ENCODE data around the gene INPP5A.
A peak's percentile ranks its signal among the peaks of the same experiment; 100 is the strongest.
"Not testable (repeated sequence)": the region's sequence is repeated elsewhere in the genome, so short reads cannot be mapped to it uniquely, and the experiment has no call there.

The INPP5A gene

DNA sequence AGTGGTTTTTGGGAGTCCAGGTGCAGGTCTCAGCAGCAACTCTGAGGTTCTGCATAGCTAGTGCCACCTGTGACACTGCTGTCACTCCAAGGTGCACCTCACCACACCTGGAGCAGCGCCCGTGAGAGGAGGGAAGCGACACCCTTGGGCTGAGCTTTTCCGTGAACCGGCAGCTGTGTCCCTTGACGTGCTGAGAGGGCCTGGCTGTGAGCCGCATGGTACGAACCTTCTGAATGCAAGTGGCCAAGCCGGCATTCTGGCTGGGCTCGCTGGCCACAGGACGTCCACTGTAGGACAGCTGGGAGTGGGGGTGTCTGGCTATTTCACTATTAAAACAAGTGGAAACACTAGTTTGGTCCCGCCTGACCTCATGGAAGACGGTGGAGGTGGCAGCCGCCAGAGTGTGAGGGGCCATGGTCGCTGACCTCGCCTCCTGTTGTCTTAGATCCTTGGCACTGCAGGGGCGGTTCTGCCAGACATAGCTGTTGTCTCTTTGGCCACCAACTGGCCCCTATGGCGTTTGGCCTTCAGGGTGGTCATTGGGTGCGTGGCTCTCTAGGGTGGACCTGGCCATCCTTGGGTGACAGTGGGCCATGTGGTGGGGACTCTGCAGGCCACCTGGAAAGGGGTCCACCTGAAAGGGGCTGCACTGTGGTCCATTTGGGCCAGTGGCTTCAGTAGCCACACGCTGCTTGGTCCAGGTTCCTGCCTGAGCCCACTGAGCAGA is 12.9 kb downstream of the INPP5A start:
- DNase-seq: peak; percentile 20

DNA sequence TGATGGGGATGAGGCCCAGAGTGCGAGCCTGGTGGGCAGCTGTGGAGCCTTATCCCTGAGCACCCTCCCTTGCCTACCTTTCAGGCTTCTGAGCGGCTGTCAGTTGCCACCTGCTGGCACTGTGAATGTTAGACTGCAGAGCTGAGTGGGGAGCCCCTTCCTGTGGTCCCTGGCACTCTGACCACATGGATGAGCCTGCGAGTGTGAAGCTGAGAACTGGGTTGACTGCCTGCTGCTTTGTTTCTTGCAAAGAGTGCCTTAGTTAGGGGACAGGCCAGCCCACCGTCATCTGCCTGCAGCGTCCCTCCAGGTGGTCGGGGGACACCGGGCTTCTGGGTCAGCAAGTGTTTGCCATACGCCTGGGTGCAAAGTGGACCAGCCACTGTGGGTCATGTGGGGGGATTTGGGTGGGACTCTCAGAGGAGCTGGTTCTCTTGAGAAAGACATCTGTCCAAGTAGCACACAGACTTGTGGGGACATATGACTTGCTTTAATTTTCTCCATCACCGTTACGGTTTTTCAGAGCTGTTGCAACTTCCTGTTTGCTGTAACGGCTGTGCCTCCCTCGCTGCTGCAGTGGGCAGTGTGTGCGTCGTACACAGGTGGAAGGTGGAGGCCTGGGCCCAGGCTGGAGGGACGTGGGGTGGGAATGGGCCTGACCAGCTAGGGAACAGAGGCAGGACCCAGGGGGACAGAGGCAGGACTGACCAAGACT is 13.7 kb downstream of the INPP5A start:
- no peak for DNase-seq

DNA sequence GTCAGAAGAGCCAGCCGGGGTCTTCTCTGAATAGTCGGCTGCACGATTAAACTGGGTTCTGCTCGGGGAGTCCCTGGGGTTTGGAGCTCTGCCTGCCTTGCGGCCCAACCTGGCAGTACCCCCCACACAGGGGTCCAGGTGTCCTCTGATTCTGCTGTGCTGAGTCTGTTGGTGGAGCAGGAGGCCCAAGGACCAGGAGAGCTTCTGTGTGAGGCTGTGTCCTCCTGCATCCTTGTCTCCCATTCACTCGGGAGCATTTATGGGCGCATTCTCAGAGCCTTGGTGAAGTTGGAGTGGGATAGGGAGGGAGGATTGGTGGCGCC is 14.2 kb downstream of the INPP5A start:
- DNase-seq: no peak

DNA sequence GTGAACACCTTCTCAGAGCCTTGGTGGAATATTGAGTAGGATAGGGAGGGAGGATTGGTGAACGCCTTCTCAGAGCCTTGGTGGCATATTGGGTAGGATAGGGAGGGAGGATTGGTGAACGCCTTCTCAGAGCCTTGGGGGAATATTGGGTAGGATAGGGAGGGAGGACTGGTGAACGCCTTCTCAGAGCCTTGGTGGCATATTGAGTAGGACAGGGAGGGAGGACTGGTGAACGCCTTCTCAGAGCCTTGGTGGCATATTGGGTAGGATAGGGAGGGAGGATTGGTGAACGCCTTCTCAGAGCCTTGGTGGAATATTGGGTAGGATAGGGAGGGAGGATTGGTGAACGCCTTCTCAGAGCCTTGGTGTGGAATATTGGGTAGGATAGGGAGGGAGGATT is 15.0 kb downstream of the INPP5A start:
- not testable (repeated sequence) for DNase-seq

DNA sequence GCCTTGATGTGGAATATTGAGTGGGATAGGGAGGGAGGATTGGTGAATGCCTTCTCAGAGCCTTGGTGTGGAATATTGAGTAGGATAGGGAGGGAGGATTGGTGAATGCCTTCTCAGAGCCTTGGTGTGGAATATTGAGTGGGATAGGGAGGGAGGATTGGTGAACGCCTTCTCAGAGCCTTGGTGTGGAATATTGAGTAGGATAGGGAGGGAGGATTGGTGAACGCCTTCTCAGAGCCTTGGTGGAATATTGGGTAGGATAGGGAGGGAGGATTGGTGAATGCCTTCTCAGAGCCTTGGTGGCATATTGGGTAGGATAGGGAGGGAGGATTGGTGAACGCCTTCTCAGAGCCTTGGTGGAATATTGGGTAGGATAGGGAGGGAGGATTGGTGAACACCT is 16.0 kb downstream of the INPP5A start:
- not testable (repeated sequence) for DNase-seq

DNA sequence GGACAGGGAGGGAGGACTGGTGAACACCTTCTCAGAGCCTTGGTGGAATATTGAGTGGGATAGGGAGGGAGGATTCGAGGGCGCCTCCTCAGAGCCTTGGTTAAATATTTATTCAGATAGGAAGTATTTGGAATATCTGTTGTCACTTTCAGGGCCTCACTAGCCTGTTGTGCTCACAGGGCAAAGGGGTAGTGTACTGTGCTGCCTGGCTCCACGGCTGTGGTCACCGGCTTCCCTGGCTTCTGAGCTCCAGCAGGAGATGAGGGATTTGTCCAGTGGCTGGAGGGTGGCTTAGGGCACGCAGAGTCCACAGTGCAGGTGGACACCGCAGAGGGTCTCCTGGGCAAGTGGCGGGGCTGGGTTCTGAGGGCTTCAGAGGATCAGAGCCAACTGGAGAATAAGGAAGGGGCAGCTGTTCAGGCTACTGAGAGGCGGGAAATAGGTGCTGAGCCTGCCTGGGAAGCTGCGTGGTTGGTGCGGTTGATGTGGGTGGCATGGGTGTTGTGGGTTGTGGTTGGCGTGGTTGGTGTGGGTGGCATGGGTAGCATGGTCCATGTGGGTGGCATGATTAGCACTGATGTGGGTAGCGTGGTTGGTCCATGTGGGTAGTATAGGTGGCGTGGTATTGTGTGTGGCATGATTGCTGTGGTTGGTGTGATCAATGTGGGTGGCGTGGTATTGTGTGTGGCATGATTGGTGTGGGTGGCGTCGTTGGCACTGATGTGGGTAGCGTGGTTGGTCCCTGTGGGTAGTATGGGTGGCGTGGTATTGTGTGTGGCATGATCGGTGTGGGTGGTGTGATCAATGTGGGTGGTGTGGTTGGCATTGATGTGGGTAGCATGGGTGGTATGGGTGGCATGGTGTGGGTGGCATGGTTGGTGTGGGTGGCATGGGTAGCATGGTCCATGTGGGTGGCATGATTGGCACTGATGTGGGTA is 16.7 kb downstream of the INPP5A start:
- DNase-seq: no peak

DNA sequence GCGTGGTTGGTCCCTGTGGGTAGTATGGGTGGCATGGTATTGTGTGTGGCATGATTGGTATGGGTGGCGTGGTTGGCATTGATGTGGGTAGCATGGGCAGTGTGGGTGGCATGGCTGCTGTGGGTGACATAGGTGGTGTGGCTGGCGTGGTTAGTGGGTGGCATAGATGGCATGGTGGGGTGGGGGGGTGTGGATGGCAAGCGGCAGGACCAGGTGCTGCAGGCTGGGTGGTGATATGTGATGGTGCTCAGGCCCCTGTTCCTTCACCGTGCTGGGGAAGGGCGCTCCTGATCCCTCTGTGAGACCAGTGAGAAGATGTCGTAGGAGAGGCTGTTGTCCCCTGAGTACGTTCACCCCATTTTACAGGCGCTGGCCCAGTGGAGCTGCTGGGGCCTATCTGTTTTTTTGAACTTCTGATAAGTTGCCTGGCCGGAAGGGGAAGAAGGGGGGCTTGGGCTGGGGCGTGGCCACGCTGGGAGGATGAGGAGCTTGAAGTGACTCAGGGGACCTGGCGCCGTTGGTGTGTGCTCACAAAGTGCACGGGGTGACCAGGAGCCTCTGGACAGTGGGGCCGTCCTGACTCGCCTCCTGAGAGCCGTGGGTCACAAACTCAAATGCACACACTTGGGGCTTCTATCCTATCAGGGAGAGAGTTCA is 17.5 kb downstream of the INPP5A start:
- DNase-seq: no peak

DNA sequence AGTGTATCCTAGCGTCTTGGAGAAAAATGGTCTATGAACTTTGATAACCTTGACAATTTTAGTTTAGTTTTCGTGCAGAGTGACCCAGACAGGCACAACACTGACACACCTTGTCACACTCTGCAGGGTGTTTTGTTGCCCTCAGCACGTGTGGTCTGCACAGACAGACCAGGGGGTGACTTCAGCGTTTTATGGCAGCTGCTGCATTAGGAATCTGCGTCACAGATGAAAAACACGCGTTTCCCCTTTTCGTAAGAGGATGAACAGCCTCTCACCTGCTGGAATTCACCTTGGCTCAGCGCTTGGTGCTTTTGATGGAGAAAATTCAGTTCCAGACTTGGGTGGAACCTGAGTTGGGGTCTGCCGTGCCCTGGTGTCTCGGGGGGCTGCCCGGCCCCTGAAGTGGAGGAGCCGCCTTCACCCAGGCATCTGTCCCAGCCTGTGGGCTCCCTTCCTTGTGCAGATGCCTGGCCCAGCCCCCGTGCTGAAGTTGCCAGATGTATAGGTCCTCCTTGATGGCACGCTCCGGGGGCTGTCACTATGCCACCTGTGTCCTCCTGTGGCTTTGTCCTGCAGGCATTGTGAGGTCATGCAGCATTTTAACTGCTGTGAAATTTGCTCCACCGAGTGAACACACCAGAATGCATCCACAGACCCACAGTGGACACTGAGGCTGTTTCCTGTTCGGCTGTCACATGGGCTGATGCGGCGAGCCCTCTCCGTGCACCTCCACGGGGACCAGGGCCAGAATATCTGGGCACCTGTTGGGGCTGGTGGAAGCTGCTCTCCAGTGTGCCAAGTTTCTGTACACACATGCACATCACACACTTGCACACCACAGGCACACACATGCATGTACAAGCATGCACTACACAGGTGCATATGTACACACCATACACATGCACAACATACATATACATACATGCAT is 18.3 kb downstream of the INPP5A start:
- DNase-seq: no peak

DNA sequence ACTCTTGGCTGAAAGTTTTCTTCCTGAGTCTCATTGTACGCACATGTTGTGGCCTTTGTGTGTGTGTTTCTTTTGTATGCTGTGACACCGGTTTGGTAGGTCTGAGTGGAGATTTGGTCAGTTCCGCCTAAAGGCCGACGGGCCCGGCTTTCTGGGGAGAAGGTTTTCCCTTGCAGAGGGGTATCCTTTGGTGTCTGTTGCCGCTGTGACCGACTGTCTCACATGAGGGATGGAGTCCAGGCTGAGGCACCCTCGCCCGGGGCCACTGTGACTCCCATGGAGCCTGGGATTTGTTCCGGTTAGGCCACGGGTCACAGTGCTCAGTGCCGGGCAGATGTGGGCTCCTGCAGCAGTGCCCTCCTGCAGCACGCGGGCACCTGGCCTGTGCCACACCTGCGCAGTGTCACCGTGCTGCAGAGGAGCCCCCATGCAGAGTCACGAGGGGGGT is 19.4 kb downstream of the INPP5A start:
- DNase-seq: no peak

DNA sequence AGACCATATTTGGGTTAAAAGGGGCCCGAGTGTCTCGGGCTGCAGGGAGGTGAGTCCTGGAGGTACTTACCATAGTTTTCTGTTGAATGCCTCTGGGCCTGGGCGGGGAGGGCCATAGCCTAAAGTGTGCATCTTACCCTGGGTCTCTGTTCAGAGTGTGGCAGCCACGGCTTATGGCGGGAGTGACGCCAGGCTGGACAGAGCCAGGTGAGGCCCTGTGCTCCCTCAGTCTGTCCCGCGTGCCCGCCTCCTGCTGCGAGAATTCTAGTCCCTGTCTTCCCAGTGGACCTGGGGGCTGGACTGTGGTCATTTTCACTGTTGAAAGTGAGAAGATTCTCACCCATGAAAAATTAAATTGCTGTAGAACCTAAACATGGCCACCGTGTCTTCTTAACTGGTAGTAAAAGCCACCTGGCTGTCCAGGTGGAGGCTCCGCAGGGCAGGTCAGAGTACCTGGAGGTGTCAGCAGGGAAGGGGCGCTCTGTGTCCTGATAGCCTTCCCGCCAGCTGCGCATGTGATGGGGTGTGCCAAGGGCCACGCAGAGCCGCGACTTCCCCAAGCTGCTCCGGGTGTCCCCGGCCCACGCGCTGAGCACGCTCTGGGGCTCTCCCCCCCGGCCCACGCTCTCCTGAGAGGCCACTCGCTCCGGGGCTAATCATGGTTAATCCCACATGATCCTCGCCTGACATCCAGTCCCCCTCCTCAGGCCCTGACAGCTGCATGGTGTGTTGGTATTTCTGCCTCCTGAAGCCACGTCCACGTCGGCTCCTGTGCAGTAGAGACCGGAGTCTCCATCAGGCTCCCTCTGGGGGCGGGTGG is 20.3 kb downstream of the INPP5A start:
- DNase-seq: no peak

DNA sequence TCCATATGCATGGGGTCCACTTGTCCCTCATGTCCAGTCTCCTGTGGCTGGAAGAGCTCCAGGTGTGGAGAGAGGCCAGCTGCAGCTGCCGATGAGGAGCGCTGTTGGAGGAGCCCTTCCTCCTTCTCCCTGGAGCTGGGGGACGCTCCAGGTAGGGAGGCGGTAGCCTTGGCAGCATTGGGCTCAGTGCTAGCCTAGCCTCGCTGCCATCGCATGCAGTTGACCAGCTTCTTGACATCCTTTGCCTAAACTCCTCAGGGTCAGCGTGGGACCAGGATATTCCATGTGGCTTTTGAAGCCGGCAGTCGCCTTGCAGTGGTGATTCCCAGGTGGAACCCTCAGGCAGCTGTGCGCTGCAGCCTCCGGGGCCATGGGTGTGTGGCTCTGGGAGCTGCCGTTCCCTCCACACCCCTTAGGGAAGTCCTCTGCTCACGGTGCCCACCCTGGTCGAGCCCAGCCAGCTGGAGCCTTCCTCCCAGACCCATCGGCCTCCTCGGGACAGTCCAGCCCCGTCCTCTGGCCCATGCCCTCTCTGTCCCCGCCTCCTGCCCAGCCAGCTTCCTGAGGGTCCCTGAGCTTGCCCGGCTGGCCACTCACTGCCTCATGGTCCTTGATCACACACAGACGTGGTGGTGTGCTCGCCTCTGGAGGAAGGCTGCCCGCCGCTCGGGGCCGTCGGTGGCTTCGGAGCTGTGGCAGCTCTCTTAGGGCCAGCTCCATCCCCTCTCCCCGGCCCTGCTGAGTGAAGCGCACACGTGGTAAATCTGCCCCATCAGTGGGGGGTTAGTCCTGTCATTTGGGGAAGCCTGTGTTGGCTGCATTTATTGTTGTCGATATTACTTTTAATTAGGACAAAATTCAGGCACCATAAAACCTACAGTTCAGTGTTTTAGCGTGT is 21.2 kb downstream of the INPP5A start:
- DNase-seq: no peak

DNA sequence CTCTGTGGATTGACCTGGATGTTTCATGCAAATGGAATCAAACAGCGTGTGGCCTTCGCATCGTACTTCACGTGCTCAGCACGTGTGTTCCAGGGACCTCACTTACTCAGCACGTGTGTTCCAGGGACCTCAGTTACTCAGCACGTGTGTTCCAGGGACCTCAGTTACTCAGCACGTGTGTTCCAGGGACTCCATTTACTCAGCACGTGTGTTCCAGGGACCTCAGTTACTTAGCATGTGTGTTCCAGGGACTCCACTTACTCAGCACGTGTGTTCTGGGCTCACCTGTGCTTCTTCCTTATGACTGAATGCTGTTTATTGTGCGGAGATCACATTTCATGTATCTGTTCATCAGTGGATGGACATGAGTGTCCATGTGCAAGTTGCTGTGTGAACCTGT is 22.0 kb downstream of the INPP5A start:
- no peak for DNase-seq

DNA sequence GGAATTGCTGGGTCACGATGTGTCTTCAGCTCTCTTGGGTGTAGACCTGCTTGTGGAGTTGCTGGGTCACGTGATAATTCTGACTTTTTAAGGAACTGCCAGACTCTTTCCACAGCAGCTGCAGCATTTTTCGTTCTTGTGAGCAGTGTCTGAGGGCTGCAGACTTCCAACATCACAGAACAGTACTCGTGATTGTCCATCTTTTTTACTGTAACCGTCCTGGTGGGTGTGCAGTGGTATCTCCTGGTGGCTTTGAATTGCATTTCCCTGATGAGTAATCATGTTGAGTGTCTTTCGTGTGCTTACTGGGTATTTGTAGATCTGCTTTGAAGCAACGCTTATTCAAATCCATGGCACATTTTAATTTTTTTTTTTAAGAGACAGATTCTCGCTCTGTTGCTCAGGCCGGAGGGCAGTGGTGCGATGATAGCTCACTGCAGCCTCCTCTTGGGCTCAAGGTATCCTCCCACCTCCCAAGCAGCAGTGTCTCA is 22.7 kb downstream of the INPP5A start:
- DNase-seq: no peak

DNA sequence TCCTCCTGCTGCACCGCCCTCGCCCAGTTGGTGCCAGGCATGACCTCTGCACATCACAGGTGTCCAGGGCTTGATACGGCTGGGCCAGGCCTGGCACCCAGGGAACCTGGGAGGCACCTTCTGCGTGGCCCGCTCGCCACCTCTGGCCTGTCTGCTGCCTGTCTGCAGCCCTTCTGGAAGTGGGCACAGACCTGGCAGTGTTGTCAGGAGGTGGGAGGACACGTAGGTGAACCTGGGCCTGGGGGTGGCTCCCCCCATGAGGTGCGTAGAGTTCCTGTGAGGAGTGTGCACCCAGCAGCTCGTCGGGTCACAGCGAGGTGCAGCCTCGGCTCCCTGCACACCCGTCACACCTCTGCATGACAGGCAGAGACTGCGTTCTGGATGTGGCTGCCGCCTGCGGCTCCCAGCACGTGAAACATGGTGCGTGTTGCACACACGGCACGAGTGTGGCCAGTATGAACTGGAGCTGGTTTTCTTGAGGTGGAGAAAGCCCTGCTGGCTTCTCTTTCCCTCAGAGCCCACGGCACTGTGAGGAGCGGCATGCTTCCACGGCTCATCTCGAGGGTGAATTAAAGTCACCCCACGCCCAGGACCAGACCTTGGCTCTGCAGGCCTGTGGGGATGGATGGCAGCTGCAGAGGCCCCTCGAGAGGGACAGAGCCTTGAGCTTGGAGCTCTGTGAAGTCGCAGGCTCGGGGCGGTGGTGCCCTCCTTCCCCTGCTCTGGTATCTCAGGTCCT is 24.8 kb downstream of the INPP5A start:
- DNase-seq: no peak

DNA sequence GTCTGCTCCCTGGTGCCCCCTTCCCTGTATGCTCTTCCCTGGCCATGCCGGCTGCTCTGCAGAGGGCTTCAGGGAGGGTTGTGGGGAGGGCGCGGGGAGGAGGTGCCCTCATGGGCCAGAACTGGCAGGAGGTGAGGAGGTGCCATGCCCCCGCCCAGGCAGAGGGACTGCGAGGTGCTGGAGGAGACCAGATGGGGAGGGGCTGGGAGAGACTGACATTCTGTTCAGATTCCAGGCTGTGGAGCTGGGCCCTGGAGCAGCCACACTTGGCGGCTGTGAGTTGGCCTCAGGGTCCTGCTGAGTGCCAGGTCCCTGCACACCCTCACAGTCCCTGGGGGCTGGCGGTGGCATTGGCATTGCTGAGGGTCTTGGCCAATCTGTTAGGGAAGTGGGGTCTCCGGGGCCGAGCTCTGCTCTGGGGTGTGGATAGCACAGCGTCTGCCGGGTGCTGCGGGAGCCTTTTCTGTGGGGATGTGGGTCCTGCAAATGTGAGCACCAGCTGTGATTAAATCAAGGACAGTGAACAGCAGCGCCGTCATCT is 25.4 kb downstream of the INPP5A start:
- DNase-seq: no peak

DNA sequence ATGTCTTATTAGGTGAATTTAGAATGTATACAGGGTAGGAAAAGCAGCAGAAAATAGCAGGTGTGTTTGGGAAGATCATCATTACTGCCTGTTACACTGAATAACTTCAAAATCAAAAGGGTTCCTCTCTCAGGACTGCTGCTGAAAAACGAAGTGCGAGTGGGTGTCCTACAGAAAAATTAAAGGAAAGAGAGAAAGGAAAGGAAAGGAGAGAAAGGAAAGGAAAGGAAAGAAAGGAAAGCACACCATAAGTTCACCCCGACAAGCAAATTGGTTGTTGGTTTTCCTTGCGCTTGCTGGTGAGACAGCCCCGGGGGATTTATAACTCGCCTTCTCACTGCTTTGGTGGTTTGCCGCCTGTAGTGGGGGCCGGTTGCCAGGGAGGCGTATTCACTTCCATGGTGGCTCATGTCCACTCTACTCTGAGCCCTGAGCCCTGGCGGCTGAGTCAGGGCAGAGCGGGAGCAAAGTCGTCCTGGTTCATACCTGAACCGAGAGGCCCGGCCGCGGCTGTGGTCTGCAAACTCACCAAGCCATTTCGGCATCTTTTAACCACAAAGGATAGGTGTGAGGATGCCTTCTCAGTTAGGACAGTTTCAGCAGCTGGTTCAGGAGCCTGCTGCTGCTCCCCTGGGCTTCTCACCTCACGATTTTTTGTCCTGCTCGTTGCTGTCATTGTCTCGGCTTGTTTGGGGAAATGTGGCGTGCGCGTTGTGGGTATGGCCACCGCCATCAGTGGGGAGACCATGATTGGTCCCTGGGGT is 26.1 kb downstream of the INPP5A start:
- DNase-seq: no peak

DNA sequence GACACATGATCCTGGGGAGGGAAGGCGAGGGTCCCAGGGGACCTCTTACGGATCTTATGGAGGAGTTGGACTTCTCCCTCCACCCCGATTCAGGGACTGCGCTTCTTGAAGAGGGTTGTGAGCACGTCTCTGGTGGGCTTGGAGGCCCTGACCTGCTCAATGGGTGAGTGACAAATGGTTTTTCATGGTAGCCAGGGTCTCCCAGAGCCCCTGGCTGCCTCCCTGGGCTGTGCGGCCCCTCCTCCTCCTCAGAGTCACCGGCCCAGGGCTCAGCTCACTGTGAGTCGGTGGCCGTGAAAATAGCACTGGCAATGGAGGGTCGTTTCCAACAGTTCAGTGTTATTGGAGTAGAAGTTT is 26.6 kb downstream of the INPP5A start:
- no peak for DNase-seq

DNA sequence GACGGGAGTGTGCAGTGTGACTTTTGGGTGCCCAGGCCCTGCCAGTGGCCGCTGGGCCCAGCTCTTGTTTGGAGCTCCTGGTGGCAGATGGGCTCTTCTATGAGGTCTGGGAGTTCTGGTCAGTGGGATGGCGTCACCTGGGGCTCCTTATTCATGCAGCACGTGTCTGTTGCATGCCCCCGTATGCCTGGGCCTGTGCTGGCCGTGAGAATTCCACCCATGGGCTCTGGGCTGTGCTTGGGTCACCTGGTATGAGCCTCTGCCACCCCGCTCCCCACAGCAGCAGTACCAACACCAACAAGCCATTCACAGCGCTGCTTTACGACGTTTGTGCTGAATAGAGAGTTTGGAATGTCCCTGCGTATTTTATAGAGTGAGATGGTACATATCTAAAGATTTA is 27.1 kb downstream of the INPP5A start:
- no peak for DNase-seq

Data from NCI-H2029 (cell line).